ENCODE data around the gene SPR.
"Not testable (repeated sequence)": the region's sequence is repeated elsewhere in the genome, so short reads cannot be mapped to it uniquely, and the experiment has no call there.

The SPR gene

DNA sequence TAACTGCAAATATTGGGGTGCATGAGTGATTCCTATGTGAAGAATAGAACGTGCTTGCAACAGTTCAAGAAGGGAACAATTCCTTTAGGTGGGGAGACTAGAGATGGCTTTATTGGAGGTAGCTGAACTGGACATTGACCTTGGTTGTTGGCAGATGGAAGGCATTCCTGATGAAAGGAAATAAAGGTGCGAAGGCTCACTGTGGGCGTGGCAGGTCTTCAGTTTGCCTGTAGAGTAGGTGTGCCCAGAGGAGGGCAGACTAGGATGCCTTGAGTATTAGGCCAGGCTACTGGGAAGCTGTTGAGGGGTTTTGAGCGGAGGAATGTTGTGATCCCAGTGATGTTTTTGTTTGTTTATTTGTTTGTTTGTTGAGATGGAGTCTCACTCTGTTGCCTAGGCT is 2.8 kb downstream of the SPR start:
- no peak for DNase-seq (ENCODE audit: low read depth)

DNA sequence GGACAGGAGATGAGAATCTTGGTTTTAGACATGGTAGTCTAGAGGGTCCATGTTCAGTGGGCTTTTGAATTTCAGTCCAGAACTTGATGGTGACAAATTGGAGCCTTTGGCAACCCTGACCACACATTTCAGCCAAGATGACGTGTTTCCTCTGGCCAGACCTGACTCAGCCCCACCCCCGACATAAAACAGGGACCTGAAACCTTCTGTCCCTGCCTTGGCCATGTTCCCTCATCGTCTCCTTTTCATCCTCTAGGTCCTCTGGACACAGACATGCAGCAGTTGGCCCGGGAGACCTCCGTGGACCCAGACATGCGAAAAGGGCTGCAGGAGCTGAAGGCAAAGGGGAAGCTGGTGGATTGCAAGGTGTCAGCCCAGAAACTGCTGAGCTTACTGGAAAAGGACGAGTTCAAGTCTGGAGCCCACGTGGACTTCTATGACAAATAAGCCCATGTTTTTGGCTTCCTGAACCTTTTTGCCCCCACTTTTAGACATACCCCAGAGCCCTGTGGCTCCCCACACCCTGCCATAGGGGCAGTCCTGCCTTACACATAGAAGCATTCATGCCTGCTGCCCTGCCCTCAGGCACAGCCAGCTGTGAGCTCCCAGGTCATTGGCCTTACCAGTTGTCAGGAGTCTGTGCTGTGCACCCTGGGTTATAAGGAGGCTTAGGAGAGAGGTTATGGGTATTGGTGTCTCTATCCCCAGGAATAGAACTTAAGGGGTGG is 4.0 kb downstream of the SPR start:
- DNase-seq (ENCODE audit: low read depth) = no peak

DNA sequence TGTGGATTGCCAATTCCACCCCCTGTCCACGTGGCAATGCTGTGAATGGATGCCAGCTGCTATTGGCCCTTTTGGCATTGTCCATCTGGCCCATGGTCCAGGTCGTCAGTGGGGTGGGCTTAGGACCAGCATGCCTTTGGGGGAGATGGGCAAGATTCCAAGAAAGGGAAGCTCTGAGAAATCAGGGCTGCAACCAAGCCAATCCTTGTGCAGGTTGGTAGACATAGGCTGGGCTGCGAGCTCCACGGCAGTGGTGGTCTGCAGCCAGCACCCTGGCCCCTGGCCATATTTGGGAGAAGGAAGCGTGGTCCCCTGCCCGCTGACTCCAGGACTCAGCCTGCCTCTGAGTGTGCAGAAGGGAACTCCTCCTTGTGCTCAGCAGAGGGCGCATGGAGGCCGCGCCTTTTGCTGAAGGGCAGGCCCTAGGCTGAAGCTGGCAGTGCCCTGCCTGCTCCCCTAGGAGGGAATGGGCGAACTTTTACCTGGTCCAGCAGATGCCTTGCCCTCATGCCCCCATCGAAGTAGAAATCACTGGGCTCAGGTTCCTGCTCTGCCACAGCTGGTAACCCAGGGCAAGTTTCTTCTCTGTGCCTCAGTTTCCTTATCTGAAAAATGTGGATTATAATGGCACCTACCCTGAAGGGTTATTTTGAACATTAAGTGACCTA is 5.4 kb downstream of the SPR start:
- no peak for DNase-seq (ENCODE audit: low read depth)

DNA sequence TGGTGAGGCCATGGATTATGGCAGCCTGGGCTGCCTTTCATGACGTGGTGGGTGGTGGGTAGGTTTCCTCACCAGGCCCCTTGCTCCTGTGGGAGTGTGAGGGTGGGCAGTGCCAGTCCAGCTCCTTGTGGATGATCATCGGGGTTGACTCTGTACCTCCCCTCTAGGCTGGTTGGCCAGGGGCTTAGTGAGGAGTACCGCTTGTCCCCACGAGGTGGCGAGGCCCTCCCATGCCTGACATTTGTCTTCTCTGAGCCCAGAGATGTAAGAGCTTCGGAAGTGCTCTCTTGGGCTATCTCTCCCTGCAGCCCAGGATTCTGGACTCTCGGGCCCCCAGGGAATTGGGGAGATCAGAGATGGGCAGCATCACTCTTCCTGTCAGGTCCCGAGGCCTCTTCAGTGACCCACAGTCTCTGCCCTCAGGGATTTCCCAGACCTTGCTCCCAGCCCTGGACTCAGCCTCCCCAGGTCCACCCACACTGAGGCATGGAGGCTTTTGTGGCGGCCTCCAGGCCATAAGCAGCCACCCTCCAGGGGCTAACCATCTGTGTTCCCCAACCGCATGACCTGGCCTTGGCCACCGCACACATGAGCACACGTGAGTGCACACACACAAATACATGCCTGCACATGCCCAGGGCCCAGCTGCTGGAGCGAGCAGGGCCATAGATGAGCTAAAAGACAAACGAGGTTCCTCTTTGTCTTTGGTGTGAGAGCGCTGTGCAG is 6.5 kb downstream of the SPR start:
- no peak for DNase-seq (ENCODE audit: low read depth)

DNA sequence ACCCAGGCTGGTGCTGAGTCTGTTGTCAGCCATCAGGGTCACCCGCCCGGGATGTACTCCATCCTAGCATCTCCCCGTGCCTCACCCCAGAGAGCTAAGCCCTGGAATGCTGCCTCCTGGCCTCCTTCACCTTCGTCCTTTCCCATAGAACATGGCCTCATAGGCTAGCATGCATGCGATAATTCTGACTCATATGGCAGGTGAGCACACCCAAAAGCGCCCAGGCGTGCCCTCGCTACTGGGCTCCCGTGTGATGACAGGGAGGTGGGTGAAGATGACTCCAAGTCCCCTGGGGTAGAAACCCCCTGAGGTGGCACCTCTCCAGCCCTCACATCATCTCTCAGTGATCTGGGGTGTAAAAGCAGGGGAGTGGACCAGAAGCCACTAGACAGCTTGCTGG is 7.3 kb downstream of the SPR start:
- no peak for DNase-seq (ENCODE audit: low read depth)

DNA sequence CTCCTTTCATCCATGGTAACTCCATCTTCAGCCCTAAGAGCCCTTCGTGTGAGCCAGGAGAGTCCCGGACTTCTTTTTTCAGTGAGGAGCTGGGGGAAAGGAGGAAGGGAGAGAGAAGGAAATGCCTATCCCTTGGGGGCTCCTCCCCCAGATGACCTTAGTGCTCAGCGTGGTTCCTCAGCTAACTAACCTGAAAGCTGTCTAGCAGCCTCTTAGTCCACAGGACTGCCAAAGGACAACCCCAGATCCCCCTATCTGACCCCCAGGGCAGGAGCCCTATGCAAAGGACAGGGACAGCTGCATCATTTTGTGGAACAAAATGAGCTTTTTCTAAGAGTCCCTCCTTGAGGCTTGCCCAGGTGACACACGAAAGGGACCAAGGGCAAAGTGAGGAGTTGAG is 7.9 kb downstream of the SPR start:
- no peak for DNase-seq (ENCODE audit: low read depth)

DNA sequence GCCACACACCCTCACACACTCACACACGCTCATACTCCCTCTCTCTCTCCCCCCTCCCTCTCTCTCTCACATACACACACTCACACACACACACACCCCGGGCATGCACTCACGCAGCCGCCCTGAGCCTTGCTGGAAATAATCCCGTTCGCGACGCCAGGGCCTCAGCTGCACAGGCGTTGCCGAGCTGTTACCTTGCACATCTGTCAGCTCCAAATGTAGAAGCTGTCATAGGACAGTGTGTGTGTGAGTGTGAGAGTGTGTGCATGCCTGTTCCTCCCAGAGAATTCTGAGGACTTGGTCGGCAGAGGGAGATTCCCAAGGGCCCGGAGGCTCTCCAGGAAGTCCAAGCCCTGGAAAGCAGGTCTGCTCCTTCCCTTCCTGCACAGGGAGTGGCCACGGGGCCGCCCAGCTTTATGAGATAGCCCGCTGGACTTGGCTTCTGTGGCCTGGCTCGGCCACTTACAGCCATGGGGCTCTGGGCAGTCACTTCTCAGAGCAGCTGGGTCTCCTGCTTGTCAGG is 8.6 kb downstream of the SPR start:
- no peak for DNase-seq (ENCODE audit: low read depth)

DNA sequence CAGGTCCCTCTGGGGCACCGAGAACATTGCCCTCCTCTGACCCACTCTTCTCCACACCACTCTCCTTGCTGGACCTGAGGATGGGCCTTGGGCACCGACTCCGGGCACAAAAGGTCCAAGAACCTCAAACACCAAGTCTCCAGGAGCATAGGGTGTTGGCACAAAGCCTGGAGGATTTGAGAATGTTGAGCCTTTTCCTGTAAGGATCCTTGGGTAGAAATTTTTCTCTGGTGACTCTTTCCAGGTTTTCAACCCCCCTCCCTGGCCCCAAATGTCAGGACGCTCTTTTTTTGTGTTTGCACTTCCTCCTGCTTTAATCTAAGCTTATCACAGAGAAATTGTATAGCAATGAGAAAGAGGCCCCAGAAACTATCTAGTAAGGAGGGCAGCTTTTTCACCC is 9.2 kb downstream of the SPR start:
- no peak for DNase-seq (ENCODE audit: low read depth)

DNA sequence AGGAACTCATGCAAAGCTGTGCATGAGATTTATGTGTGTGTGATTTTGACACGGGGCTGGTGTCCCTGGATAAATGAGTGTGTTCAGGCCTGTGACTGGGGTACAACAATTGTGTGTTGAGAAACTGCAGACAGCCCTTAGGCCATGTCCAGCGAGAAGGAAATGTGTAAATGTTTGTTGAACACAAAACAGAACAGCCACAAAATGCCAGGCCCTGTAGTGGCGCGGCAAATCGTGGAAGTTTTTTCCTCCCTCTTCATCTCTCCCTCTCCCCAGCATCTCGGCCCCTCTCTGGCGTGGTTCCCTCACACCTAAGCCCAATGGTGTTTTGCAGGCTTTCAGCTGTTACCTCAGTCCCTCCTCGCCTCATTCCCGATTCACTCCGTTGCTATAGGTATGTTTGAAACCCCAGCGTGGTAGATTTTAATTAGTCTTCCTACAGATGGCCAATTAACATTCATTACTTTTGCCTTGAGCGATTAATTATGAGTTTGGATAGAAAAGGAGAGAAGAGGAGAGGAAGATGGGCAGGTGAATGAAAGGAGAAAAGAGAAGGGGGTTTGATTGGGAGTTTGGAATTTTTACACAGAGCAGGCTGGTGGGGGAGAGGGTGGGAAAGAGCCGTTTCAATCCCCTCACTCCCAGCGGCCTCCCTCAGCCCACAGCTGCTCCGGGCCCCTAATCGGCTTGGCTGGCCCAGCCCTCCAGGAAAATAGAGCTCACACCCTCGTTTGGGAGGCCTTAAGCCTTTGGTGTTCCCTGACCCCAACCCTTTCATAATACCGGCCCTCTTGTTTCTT is 10.8 kb downstream of the SPR start:
- DNase-seq (ENCODE audit: low read depth) = no peak

DNA sequence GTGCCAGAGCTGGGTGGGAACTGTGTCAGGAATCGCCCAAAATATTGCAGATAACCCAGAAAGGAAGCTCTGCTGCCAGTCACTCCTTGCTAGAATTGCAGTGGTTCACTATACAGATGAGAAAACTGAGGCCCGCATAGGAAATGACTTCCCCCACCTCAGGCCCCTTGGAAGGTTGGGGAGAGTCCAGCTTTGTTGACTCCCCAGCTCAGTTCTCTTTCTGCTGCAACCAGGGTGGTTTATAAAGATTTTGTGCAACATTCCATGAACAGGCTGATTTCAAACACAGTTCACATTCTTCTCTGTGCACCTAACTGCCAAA is 11.3 kb downstream of the SPR start:
- no peak for DNase-seq (ENCODE audit: low read depth)

DNA sequence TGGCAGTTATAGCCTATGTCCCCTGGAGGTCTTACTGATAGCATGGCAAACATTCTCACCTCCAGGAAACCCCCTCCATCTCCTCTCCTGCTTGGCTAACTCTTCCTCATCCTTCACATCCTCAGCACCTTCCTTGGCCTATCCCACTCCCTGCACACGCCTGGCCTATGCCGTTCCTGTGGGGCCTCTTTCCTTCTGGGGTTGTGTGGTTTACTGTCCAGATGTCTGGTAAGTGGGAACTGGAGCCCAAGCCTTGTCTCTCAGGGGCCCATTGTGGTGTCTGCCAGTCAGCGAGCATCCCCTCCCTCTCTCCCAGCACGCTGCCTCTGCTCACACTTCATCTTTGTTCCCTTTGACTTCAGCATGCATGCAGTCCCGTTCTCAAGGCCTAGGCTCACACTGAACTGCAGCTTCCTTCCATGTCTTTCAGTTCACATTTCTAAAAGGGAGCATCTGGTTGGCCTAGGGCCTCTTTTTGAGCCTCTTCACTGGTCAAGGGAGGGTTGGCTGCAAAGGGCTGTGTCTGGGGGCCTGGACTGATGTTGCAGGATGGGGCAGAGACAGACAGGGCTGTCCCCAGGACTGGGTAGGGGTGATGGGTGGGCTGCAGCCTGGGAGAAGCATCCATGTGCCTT is 13.1 kb downstream of the SPR start:
- DNase-seq (ENCODE audit: low read depth) = no peak

DNA sequence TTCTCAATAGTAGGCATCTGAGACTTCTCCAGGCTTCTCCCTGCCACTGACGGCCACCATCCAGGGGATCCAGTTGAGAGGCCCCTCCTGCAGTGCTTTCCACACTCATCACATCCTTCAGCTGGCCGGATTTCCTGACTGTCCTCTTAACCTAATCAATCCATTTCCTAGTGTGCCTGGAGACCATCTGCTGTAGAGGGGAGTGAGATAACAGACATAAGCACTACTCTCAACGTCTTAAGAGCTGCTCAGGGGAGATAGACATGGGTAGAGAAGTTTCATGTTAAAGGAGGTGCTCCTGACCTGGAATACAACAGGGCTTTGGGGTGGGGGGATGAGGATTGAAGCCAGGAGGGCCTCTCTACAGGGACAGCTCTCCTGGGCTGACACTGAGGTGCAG is 14.2 kb downstream of the SPR start:
- DNase-seq (ENCODE audit: low read depth) = no peak

DNA sequence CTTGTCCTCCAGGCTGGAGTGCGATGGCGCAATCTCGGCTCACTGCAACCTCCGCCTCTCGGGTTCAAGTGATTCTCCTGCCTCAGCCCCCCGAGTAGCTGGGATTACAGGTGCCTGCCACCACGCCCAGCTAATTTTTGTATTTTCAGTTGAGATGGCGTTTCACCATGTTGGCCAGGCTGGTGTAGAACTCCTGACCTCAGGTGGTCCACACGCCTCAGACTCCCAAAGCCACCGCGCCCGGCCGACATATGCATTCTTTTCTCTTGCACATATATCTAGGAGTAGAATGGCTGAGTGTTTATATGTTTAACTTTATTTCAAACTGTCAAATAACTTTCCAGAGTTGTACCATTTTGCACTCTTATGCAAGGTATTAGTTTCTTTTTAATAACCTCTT is 20.2 kb downstream of the SPR start:
- DNase-seq (ENCODE audit: low read depth) = not testable (repeated sequence)

DNA sequence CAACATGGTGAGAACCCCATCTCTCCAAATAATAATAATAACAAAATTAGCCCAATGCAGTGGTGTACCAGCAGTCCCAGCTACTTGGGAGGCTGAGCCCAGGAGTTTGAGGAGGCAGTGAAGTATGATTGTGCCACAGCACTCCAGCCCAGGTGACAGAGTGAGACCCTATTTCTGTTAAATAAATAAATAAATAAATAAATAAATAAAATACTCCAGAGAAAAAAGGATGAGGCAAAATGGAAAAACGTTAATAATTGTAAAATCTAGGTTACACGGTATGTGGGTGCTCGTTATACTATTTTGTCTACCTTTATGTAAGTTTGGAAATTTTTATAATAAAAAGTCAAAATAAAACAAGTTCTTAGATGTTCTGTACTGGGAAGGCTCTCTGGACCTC is 21.5 kb downstream of the SPR start:
- DNase-seq (ENCODE audit: low read depth) = no peak

DNA sequence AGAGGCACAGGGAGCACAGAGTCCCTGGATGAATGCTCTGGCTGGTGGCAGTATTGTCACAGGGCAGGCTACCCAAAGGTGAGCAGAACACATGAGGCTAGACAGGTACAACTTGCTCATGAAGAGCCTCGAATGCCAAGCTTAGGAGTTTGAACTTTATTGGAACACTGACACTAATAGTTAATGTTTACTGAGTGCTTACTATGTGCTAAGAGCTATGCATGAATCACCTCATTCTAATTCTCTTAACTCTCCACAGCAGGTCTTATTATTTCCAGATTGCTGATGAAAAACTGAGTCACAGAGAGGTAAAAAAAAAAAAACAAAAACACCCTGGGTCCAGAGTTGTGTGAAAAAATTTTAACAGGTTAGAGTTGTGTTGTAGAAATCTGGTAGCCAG is 24.0 kb downstream of the SPR start:
- DNase-seq (ENCODE audit: low read depth) = no peak

DNA sequence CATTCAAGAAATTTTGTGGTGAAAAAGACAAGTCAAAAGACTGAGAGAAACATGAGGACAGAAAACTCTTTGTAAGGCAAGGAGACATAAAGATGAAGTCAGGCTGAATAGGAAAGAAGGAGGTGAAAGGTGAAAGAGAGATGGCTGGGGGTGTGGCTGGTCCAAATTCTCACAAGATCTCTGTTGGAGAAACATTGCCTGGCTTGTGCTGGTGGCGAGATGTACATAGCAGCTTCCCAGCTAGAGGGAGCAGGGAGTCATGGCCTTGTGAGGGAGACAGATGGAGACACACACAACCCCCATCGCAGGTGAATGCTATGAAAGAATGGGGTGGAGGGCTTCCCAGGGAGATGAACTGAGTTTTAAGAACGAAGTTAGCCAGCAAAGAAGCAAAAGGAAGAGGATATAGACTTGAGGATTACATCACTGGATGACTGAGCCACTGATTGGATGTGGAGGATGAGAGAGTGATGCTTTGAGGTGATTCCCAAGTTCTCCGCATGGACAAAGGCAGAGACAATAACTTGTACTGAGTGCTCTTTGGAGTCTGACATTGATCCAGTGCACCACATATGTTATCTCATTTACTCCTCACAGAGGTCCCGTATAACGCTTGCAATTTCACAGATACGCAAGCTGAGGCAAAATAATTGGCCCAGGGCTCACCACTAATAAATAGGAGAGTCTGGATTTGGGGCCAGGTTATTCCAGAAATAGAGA is 26.4 kb downstream of the SPR start:
- no peak for DNase-seq (ENCODE audit: low read depth)

DNA sequence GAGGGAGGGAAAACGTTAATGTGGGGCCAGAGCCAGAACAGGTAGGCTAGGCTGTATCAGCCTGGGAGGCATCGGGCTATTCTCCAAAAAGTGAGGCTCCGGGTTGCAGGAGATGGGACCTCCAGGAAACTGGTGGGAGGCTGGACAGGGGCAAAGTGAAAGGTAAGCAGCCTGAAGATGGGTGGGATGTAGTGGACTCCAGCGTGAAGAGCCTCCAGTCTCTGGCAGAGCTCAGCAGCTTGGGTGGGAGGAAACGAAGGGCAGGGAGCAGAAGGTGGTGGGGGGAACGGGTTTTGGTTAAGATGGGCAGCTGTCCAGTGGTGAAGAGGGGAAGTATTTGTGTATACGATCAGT is 27.0 kb downstream of the SPR start:
- DNase-seq (ENCODE audit: low read depth) = no peak

DNA sequence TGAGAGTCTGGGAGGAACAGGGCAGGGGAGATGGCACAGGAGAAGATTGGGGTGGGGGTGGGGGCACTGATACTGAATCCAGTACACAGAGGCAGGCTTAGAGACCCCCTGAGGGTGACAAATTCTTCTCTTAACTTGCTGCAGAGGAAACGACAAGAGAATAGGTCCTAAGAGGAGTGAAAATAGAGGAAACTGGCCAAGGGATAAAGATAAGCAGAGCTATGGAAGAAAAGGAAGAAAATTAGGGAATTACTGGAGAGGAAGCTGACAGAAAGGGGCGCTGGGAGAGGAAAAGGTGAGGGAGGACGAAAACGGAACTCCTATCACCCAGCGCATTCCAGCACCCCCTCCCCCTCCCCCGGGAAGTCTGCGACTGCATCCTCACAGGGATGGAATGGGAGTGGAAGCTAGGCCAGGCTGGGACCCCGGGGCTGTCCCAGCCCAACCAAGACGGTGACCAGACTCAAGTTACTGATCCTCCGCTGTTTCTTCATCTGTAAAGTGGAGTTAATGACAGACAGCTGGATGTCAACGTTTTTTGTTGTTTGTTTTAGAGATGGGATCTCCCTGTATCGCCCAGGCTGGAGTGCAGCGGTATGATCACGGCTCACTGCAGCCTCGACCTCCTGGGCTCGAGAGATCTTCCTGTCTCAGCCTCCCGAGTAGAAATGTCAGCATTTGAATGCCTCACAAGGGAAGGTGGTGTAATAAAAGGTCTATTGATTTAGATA is 27.5 kb downstream of the SPR start:
- no peak for DNase-seq (ENCODE audit: low read depth)

DNA sequence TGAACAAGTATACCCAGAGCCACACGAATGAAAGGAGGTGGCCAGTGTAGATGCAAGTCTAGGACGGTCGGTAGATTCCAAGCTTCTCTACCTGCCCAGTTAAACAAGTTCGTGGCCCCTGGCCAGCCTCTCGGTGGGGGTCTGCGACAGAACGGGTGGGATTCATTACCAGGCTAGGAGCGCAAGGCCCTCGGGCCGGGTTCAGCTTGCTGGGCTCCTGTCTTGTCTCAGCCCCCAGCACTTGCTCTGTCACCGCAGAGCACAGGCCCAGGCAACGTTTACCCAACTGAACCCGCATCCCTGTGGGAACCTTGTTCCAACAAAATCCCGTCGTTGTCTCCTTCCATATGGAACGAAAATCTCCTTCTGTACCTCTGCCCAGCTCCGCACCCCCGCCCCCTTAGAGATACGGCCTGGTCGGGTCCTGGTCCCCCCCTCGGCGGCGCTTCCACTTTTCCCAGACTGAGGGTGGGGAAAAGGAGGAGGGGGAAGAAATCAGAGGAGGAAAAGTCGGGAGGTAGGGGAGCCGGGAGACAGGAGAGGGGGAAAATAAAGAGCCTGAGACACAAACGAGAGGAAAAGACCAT is 28.2 kb downstream of the SPR start:
- DNase-seq (ENCODE audit: low read depth) = no peak
